DOHH2 (cell line): ENCODE results near the gene TXNRD2.

ENCODE experiments used
- H3F3A ChIP-seq: fragments of 200-600 bp; sonication (generic), shearing (Covaris generic); 2 replicates; pipeline ENCODE4 v1.6.0; 2016; ENCODE audit warnings: antibody characterized with exemption, mild to moderate bottlenecking; ENCODE audit not compliant: control insufficient read depth, insufficient read depth
- H3K27ac ChIP-seq: fragments of 200-600 bp; sonication (generic); 2 replicates; pipeline ENCODE4 v1.5.1; 2014; ENCODE audit warnings: low read depth, mild to moderate bottlenecking, low read length, moderate library complexity
- H3K27me3 ChIP-seq: fragments of 200-600 bp; sonication (generic); 2 replicates; pipeline ENCODE4 v1.6.1; 2014; ENCODE audit warnings: mild to moderate bottlenecking, low read length, mixed read lengths; ENCODE audit not compliant: control insufficient read depth
- H3K36me3 ChIP-seq: fragments of 200-600 bp; sonication (generic); 2 replicates; pipeline ENCODE4 v1.6.1; 2014; ENCODE audit warnings: mild to moderate bottlenecking, low read length, moderate library complexity, mixed read lengths; ENCODE audit not compliant: control insufficient read depth
- H3K4me1 ChIP-seq: fragments of 200-600 bp; sonication (generic); 2 replicates; pipeline ENCODE4 v1.6.1; 2014; ENCODE audit warnings: mild to moderate bottlenecking, low read length, mixed read lengths; ENCODE audit not compliant: control insufficient read depth
- H3K4me2 ChIP-seq: fragments of 200-600 bp; sonication (generic); 2 replicates; pipeline ENCODE4 v1.6.0; 2014; ENCODE audit warnings: mild to moderate bottlenecking, low read length, moderate library complexity
- H3K4me3 ChIP-seq: fragments of 200-600 bp; sonication (generic); 2 replicates; pipeline ENCODE4 v1.5.1; 2014; ENCODE audit warnings: mild to moderate bottlenecking, low read length, mixed read lengths
- H3K79me2 ChIP-seq: fragments of 200-600 bp; sonication (generic); 2 replicates; pipeline ENCODE4 v1.6.1; 2014; ENCODE audit warnings: mild to moderate bottlenecking, low read length, mixed read lengths; ENCODE audit not compliant: control insufficient read depth
- H3K9me2 ChIP-seq: fragments of 200-600 bp; sonication (generic); replicated peaks from 2 replicates; pipeline ENCODE4 v1.6.1; 2014; ENCODE audit warnings: mild to moderate bottlenecking, low read length, mixed read lengths; ENCODE audit not compliant: control insufficient read depth
- H3K9me3 ChIP-seq: fragments of 200-600 bp; sonication (generic); 2 replicates; pipeline ENCODE4 v1.6.1; 2014; ENCODE audit warnings: antibody characterized with exemption, low read length, mixed read lengths; ENCODE audit not compliant: control insufficient read depth, insufficient read depth
- H4K20me1 ChIP-seq: fragments of 200-600 bp; sonication (generic); 2 replicates; pipeline ENCODE4 v1.6.0; 2014; ENCODE audit warnings: low read depth, mild to moderate bottlenecking, antibody characterized with exemption, low read length, moderate library complexity; ENCODE audit not compliant: control insufficient read depth, insufficient read depth
- EZH2phosphoT487 ChIP-seq: fragments of 200-600 bp; sonication (generic); IDR thresholded peaks from 2 replicates; pipeline ENCODE4 v1.6.1; 2017; ENCODE audit warnings: borderline replicate concordance, mild to moderate bottlenecking, antibody characterized with exemption, low read length, moderate library complexity, mixed read lengths
- TF ChIP-seq, protein P1 (sequence below): fragments of 200-600 bp; sonication (generic); IDR thresholded peaks from one replicate; pipeline ENCODE4 v1.5.1; 2014; ENCODE audit warnings: antibody characterized with exemption, mild to moderate bottlenecking, low read depth, low read length; ENCODE audit not compliant: poor library complexity, severe bottlenecking

The TXNRD2 gene

GRCh38 chr22:19849835-19850762 lies 91.5 kb downstream of the TXNRD2 start:
- H3F3A ChIP-seq: 0 out of 2 replicates have a peak, but pooled peaks cover 2% of the 10 kb centered on the region
- no peak overlapping the region for H3K4me2 ChIP-seq
- peaks cover 21% of the 10 kb centered on the region for H3K4me1 ChIP-seq
- H3K27ac ChIP-seq: no peak overlapping the region
- no peak overlapping the region for H3K4me3 ChIP-seq
- no peaks in the 10 kb centered on the region for H3K27me3 ChIP-seq
- peaks cover 80% of the 10 kb centered on the region for H3K79me2 ChIP-seq
- no peaks in the 10 kb centered on the region for H3K9me2 ChIP-seq
- H4K20me1 ChIP-seq: peaks cover 18% of the 10 kb centered on the region
- no peaks in the 10 kb centered on the region; the same call in 1 of the 2 replicates for H3K9me3 ChIP-seq
- H3K36me3 ChIP-seq: peaks cover 68% of the 10 kb centered on the region
- TF ChIP-seq EZH2phosphoT487: no peak
- TF ChIP-seq, protein P1, sequence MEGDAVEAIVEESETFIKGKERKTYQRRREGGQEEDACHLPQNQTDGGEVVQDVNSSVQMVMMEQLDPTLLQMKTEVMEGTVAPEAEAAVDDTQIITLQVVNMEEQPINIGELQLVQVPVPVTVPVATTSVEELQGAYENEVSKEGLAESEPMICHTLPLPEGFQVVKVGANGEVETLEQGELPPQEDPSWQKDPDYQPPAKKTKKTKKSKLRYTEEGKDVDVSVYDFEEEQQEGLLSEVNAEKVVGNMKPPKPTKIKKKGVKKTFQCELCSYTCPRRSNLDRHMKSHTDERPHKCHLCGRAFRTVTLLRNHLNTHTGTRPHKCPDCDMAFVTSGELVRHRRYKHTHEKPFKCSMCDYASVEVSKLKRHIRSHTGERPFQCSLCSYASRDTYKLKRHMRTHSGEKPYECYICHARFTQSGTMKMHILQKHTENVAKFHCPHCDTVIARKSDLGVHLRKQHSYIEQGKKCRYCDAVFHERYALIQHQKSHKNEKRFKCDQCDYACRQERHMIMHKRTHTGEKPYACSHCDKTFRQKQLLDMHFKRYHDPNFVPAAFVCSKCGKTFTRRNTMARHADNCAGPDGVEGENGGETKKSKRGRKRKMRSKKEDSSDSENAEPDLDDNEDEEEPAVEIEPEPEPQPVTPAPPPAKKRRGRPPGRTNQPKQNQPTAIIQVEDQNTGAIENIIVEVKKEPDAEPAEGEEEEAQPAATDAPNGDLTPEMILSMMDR: no peak

GRCh38 chr22:19848298-19849224 lies 93.1 kb downstream of the TXNRD2 start:
- Histone ChIP-seq H3K79me2 (peaks cover 66% of the 10 kb centered on the region), H3K9me3 (no peaks in the 10 kb centered on the region; the same call in 1 of the 2 replicates), H3K27me3 (no peaks in the 10 kb centered on the region), H3K4me3 (no peak overlapping the region), H4K20me1 (peaks cover 12% of the 10 kb centered on the region), H3K4me2 (no peak overlapping the region), H3K27ac (no peak overlapping the region), H3K9me2 (no peaks in the 10 kb centered on the region), H3K4me1 (peaks cover 26% of the 10 kb centered on the region), H3F3A (0 out of 2 replicates have a peak, but pooled peaks cover 2% of the 10 kb centered on the region), H3K36me3 (peaks cover 59% of the 10 kb centered on the region)
- TF ChIP-seq, protein P1: no peak
- no peak for TF ChIP-seq EZH2phosphoT487

GRCh38 chr22:19847345-19847632 lies 94.3 kb downstream of the TXNRD2 start:
- peaks cover under 1% of the 10 kb centered on the region for H4K20me1 ChIP-seq
- H3K4me2 ChIP-seq: no peak overlapping the region
- no peaks in the 10 kb centered on the region; the same call in 1 of the 2 replicates for H3K9me3 ChIP-seq
- H3K9me2 ChIP-seq: no peaks in the 10 kb centered on the region
- no peak for TF ChIP-seq EZH2phosphoT487
- TF ChIP-seq, protein P1: no peak
- 0 out of 2 replicates have a peak, but pooled peaks cover 2% of the 10 kb centered on the region for H3F3A ChIP-seq
- no peak overlapping the region for H3K27ac ChIP-seq
- no peaks in the 10 kb centered on the region for H3K27me3 ChIP-seq
- no peak overlapping the region for H3K4me3 ChIP-seq
- H3K79me2 ChIP-seq: peaks cover 54% of the 10 kb centered on the region
- peaks cover 20% of the 10 kb centered on the region for H3K4me1 ChIP-seq
- H3K36me3 ChIP-seq: peaks cover 51% of the 10 kb centered on the region
